Measurements from ENCODE around the gene MAN2C1. TPM values are rescaled to one million over a fixed set of nuclear protein-coding genes. Genes with fewer than 3 reads are reported as not detected.
A peak's percentile ranks its signal among the peaks of the same experiment; 100 is the strongest.
"Not testable (repeated sequence)": the region's sequence is repeated elsewhere in the genome, so short reads cannot be mapped to it uniquely, and the experiment has no call there.

MAN2C1 gene
- total RNA-seq, 1 donor = 123 TPM

DNA sequence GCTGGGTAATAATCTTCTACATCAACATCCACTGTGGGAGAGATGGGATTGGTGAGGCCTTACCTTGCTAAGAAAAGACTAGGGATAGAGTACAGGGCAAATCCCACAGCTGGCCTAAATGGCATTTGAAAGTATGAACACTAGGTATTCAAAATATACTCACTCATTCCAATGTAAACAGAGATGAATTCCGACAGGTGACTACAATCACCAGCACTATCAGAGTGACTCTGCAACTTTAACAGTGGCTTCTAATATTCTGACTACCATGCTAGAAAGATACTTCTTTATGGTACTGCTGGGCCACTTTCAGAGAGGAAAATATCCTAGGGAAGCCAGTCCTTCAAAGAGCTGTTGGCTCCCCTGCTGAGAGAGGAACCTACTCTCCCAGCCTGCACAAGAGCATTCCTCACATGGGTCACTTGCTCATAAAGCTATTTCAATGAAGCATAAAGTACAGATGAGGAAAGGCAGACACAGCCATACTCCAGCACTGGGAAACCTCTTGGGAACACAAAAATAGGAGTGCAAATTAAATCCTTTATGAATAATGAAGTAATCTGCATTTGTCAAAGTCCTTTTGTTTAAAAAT is 21.5 kb upstream of the MAN2C1 start:
- DNase-seq (ENCODE audit: low read depth) = no peak
- TF ChIP-seq, protein P1, sequence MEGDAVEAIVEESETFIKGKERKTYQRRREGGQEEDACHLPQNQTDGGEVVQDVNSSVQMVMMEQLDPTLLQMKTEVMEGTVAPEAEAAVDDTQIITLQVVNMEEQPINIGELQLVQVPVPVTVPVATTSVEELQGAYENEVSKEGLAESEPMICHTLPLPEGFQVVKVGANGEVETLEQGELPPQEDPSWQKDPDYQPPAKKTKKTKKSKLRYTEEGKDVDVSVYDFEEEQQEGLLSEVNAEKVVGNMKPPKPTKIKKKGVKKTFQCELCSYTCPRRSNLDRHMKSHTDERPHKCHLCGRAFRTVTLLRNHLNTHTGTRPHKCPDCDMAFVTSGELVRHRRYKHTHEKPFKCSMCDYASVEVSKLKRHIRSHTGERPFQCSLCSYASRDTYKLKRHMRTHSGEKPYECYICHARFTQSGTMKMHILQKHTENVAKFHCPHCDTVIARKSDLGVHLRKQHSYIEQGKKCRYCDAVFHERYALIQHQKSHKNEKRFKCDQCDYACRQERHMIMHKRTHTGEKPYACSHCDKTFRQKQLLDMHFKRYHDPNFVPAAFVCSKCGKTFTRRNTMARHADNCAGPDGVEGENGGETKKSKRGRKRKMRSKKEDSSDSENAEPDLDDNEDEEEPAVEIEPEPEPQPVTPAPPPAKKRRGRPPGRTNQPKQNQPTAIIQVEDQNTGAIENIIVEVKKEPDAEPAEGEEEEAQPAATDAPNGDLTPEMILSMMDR (IDR thresholded peaks at IDR 0.05; ENCODE audit: insufficient read depth, low read depth, low read length) = no peak
- no peak overlapping the region for H3K4me3 ChIP-seq (ENCODE audit: low read depth, low read length)

GRCh38 chr15:75383986-75384385 is 15.6 kb upstream of the MAN2C1 start:
- H3K4me3 ChIP-seq (ENCODE audit: low read depth, low read length) = not testable (repeated sequence)

GRCh38 chr15:75380773-75381172 is 12.4 kb upstream of the MAN2C1 start:
- DNase-seq (ENCODE audit: low read depth) = no peak
- TF ChIP-seq, protein P1 (IDR thresholded peaks at IDR 0.05; ENCODE audit: insufficient read depth, low read depth, low read length) = no peak
- no peak overlapping the region for H3K4me3 ChIP-seq (ENCODE audit: low read depth, low read length)

More at GRCh38 chr15:75383986-75384385, 15.6 kb upstream of the MAN2C1 start:
- not testable (repeated sequence) for DNase-seq (ENCODE audit: low read depth)

- no peak overlapping the region for H3K4me3 ChIP-seq (ENCODE audit: low read depth, low read length)
- no peak for DNase-seq (ENCODE audit: low read depth)
- TF ChIP-seq, protein P1 (IDR thresholded peaks at IDR 0.05; ENCODE audit: insufficient read depth, low read depth, low read length) = no peak
Measured at GRCh38 chr15:75371901-75372688, 3.7 kb upstream of the MAN2C1 start.

DNA sequence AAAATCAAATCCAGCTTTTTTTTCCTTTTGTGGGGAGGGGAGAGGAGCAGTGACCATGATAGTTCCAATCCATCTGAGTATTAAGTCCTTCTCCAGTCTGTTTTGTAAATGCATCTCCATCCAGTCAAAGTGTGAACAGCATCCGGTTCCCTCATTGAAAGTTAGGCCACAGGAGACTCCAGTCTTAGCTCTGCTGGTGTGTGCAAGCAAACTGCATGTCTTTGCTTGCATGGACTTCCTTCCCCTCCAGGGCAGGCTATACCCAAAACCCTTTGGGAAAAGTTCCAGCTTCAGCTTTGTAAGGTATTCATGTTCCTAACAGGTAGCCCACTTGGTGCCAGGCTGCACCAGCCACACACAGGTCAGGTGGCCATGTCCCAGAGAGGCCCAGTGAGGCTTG is 3.1 kb upstream of the MAN2C1 start:
- no peak for DNase-seq (ENCODE audit: low read depth)
- no peak overlapping the region for H3K4me3 ChIP-seq (ENCODE audit: low read depth, low read length)
- TF ChIP-seq, protein P1 (IDR thresholded peaks at IDR 0.05; ENCODE audit: insufficient read depth, low read depth, low read length) = no peak

GRCh38 chr15:75369897-75370581 is 1.6 kb upstream of the MAN2C1 start:
- H3K4me3 ChIP-seq (ENCODE audit: low read depth, low read length) = no peak overlapping the region
- peak; percentile 22 for DNase-seq (ENCODE audit: low read depth)
- TF ChIP-seq, protein P1 (IDR thresholded peaks at IDR 0.05; ENCODE audit: insufficient read depth, low read depth, low read length) = no peak

- H3K4me3 ChIP-seq (ENCODE audit: low read depth, low read length) = peak overlapping the region; percentile 93
- TF ChIP-seq, protein P1 (IDR thresholded peaks at IDR 0.05; ENCODE audit: insufficient read depth, low read depth, low read length) = no peak
- no peak for DNase-seq (ENCODE audit: low read depth)
Measured at GRCh38 chr15:75368689-75369239, 357 bp upstream of the MAN2C1 start.

Measured in fibroblast of villous mesenchyme (primary cell).